Esophagus squamous epithelium (tissue), 5 donors: Measurements from ENCODE around the gene PIF1. TPM values are rescaled to one million over a fixed set of nuclear protein-coding genes. Genes with fewer than 3 reads are reported as not detected.

Source experiments
- DNase-seq: peaks from one replicate; lab custom pipeline; 2025; lab: John Stamatoyannopoulos, UW
- H3K27ac ChIP-seq, 4 donors: fragments of 200-600 bp; sonication (generic); one replicate each; pipeline ENCODE4 v1.5.1; 2016 to 2019; ENCODE audit warnings: mild to moderate bottlenecking in 1 of 4
- H3K27me3 ChIP-seq, 4 donors: fragments of 200-600 bp; sonication (generic); 1 replicate in 3 of 4; 2 replicates in 1 of 4; pipeline versions ENCODE4 v1.5.1 to v1.6.0; 2017 to 2021; ENCODE audit warnings: antibody characterized with exemption in 1 of 4
- H3K36me3 ChIP-seq, 3 donors: fragments of 200-600 bp; sonication (generic); one replicate each; pipeline ENCODE4 v1.5.1; 2016 to 2019
- H3K4me1 ChIP-seq, 3 donors: fragments of 200-600 bp; sonication (generic); one replicate each; pipeline ENCODE4 v1.5.1; 2017 to 2019
- H3K4me3 ChIP-seq, 4 donors: fragments of 200-600 bp; sonication (generic); 1 replicate in 3 of 4; 2 replicates in 1 of 4; pipeline ENCODE4 v1.5.1; 2016 to 2019; ENCODE audit warnings: mild to moderate bottlenecking in 2 of 4, moderate library complexity in 1 of 4
- H3K9me3 ChIP-seq, 3 donors: fragments of 200-600 bp; sonication (generic); one replicate each; pipeline ENCODE4 v1.5.1; 2016 to 2019
- POLR2A ChIP-seq, 4 donors: fragments of 450-650 bp; IDR thresholded peaks; one replicate each; pipeline ENCODE4 v1.6.1; 2017; ENCODE audit warnings: antibody characterized with exemption in 4 of 4, mild to moderate bottlenecking in 4 of 4, moderate library complexity in 3 of 4
- WGBS, 2 donors: methylation state at CpG; one replicate each; pipeline ENCODE4 v1.1.5; 2018; 5-methylcytosine and 5-hydroxymethylcytosine counted together
- intact Hi-C: fragments of 100-400 bp; cut with DNase I; formaldehyde crosslinking; loops from one replicate; pipeline ENCODE4 v1.15.0; 2022
- total RNA-seq, 4 donors: library from RNA; depleted of rRNA; stranded (reverse); fragments of >200 nt; gene quantifications; one replicate each; pipeline ENCODE4 v1.1.0, GENCODE V29; 2016
- TF ChIP-seq, protein P1 (sequence below), 6 experiments: fragments of 450-650 bp in 4 of 6; fragments of 200-600 bp in 2 of 6; sonication (generic) in 2 of 6; IDR thresholded peaks; one replicate each; pipeline ENCODE4 v1.5.1; 2016 to 2019; ENCODE audit warnings: antibody characterized with exemption in 6 of 6, mild to moderate bottlenecking in 4 of 6, moderate library complexity in 4 of 6
- donor health status: DM: yes; HTN: yes; CAD: no.

PIF1 gene
- total RNA-seq, 4 donors from 2014 or later: 1.8 to 17.5 (median 3.8) TPM

DNA sequence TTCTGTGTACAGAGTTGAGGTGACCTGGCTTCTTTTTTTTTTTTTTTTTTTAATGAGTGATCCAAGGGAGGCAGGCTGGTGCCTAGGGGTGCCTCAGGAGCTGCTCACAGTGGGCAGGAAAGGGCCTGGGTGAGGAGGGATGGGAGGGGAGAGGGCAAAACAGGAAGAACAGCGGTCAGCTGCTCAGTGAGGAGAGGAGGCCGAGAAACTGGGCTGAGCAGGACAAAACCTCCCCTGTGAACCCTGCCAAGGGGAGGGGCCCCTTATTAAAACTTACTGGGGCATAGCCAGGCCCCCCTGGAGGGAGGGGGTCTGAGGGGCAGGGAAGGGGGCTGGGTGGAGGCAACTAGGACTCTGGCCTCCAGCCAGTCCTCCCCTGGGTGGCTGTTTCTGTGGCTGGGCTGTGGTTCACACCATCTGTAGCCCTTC is 19.8 kb upstream of the PIF1 start:
- WGBS, 2 donors: 31 to 60% methylated on average over 1 to 2 of the region's 2 CpGs
- peak overlapping the region; percentile 82 to 96 (median 84) for H3K4me3 ChIP-seq
- H3K36me3 ChIP-seq: peaks cover 0 to 26% (median 0%) of the 10 kb centered on the region in 3 donors
- peaks cover 47 to 90% (median 58%) of the 10 kb centered on the region in 3 donors for H3K4me1 ChIP-seq
- no peaks in the 10 kb centered on the region for H3K9me3 ChIP-seq
- intact Hi-C loops: loop anchor here (10.0 kb wide), 1 partner anchor 50 kb away; no protein-coding TSS in a partner anchor
- DNase-seq: no peak
- H3K27ac ChIP-seq: peak overlapping the region; percentile 90 to 98 (median 94)
- TF ChIP-seq POLR2A (IDR thresholded peaks at IDR 0.05): no peak
- TF ChIP-seq, protein P1, sequence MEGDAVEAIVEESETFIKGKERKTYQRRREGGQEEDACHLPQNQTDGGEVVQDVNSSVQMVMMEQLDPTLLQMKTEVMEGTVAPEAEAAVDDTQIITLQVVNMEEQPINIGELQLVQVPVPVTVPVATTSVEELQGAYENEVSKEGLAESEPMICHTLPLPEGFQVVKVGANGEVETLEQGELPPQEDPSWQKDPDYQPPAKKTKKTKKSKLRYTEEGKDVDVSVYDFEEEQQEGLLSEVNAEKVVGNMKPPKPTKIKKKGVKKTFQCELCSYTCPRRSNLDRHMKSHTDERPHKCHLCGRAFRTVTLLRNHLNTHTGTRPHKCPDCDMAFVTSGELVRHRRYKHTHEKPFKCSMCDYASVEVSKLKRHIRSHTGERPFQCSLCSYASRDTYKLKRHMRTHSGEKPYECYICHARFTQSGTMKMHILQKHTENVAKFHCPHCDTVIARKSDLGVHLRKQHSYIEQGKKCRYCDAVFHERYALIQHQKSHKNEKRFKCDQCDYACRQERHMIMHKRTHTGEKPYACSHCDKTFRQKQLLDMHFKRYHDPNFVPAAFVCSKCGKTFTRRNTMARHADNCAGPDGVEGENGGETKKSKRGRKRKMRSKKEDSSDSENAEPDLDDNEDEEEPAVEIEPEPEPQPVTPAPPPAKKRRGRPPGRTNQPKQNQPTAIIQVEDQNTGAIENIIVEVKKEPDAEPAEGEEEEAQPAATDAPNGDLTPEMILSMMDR (IDR thresholded peaks at IDR 0.05): no peak
- no peaks in the 10 kb centered on the region for H3K27me3 ChIP-seq

DNA sequence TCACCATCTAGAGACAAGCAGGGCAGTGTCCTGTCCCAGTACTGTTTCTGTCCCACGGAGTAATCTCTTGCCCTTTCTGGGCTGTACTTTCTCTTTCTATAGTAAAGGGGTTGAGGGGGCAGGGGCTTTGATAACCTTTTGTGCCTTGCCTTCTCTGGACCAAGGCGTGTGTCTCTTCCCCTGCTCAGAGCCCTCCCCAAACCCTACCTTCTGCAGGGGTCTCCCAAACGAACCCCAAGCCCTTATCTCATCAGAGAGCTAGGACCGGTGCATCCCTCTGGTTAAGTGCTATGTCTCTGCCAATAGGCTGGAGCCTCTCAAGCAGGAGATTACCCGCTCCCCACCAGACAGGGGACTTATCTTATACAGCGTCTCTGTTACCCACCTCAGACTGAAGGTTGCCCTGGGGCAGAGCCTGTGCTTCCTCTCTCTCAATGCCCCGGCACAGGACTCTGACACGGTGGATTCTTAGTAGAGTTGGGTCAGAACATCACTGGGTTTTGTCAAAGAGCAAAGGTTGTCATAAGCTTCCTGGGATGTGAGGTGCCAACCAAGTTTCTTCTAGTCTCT is 19.2 kb upstream of the PIF1 start:
- H3K27me3 ChIP-seq: no peaks in the 10 kb centered on the region
- peaks cover 0 to 20% (median 0%) of the 10 kb centered on the region in 3 donors for H3K36me3 ChIP-seq
- no peak for DNase-seq
- no peaks in the 10 kb centered on the region for H3K9me3 ChIP-seq
- H3K4me3 ChIP-seq: peak overlapping the region; percentile 82 to 96 (median 84)
- WGBS, 2 donors: 34 to 56% methylated on average over 7 to 8 of the region's 8 CpGs
- peak overlapping the region; percentile 90 to 98 (median 94) for H3K27ac ChIP-seq
- peaks cover 47 to 84% (median 55%) of the 10 kb centered on the region in 3 donors for H3K4me1 ChIP-seq
- TF ChIP-seq POLR2A (IDR thresholded peaks at IDR 0.05): no peak
- TF ChIP-seq, protein P1 (IDR thresholded peaks at IDR 0.05): no peak
- intact Hi-C loops: loop anchor here (10.0 kb wide), 1 partner anchor 50 kb away; no protein-coding TSS in a partner anchor

DNA sequence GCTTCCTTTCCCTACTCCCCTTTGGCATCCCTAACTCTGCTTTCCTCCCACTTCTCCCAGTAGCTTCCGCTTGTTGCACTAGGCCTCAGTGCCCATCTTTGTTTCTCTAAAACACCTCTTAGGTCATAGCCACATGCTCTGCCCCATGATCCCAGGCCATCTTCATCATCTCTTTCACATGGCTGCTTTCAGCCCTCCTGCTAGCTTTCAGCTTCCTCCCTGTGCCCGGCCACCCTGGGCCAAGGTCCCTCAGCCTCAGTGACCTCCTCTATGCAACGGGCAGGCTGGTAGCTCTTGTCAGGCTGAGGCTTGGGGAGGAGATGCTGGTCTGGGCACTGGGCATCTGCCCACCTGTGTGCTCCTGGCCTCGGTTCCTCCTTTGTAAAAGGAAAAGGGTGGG is 18.5 kb upstream of the PIF1 start:
- peaks cover 47 to 78% (median 50%) of the 10 kb centered on the region in 3 donors for H3K4me1 ChIP-seq
- peak overlapping the region; percentile 82 to 96 (median 84) for H3K4me3 ChIP-seq
- TF ChIP-seq POLR2A (IDR thresholded peaks at IDR 0.05): no peak
- TF ChIP-seq, protein P1 (IDR thresholded peaks at IDR 0.05): no peak
- intact Hi-C loops: loop anchor here (10.0 kb wide), 1 partner anchor 51 kb away; no protein-coding TSS in a partner anchor
- DNase-seq: no peak
- H3K36me3 ChIP-seq: peaks cover 0 to 14% (median 0%) of the 10 kb centered on the region in 3 donors
- no peaks in the 10 kb centered on the region for H3K9me3 ChIP-seq
- peak overlapping the region; percentile 90 to 98 (median 94) for H3K27ac ChIP-seq
- H3K27me3 ChIP-seq: no peaks in the 10 kb centered on the region
- 48 to 69% methylated on average over 3 to 4 of the region's 4 CpGs for WGBS, 2 donors

DNA sequence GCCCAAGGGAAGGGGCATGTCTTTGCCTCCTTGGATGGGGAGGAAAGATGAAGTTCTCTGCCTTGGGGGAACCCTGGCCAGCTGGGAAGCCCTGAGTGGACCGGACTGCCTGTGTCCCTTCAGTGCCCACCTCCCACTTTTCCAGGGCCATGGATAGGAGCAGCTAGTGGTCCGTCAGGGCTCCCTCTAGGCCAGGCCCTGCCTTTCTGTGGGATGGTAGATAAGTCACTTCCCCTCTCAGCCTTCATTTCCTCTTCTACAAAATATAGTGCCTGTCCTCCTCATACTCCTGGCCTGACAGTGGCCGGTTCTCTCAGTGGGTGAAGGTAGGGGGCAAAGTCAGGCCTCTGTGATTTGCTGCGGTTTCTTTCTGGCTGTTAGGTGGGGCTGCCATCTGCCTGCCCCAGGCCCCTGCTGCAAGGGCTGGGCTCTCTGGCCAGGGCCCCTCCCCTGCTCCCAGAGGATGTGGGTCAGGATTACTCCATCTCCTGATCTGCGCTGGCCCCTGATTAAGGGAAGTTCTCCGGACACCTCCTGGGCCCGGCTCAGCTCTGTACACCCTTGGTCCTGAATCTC is 17.6 kb upstream of the PIF1 start:
- Histone ChIP-seq H3K27ac (peak overlapping the region; percentile 90 to 98 (median 94)), H3K27me3 (no peaks in the 10 kb centered on the region), H3K4me1 (peaks cover 43 to 69% (median 45%) of the 10 kb centered on the region in 3 donors), H3K9me3 (no peaks in the 10 kb centered on the region), H3K36me3 (peaks cover 0 to 4% (median 0%) of the 10 kb centered on the region in 3 donors), H3K4me3 (peak overlapping the region; percentile 82 to 96 (median 84))
- 16 to 40% methylated on average over 7 of the region's 7 CpGs for WGBS, 2 donors
- TF ChIP-seq, protein P1 (IDR thresholded peaks at IDR 0.05): no peak
- peak in 2 of 4 donors; percentile 20 to 47 for TF ChIP-seq POLR2A (IDR thresholded peaks at IDR 0.05)
- intact Hi-C loops: loop anchor here (10.0 kb wide), 1 partner anchor 52 kb away; no protein-coding TSS in a partner anchor
- DNase-seq: no peak
